HG03378 (cell line): ENCODE results near the gene HS2ST1.
A peak's percentile ranks its signal among the peaks of the same experiment; 100 is the strongest.
"Not testable (repeated sequence)": the region's sequence is repeated elsewhere in the genome, so short reads cannot be mapped to it uniquely, and the experiment has no call there.

Experiments
- ATAC-seq: cut with Tn5 transposase; IDR thresholded peaks from one replicate; pipeline ENCODE4 v1.9.1; 2021; ENCODE audit warnings: mild to moderate bottlenecking, moderate library complexity; ENCODE audit not compliant: unreplicated experiment

The HS2ST1 gene

GRCh38 chr1:87056974-87057373 lies 142.5 kb downstream of the HS2ST1 start:
- ATAC-seq, result no peak

- no peak for ATAC-seq
These were observed 143.9 kb downstream of the HS2ST1 start for GRCh38 chr1:87058343-87058649.

GRCh38 chr1:87061742-87062156 lies 147.3 kb downstream of the HS2ST1 start:
- ATAC-seq, result peak; percentile 64

- no peak for ATAC-seq
These were observed 148.3 kb downstream of the HS2ST1 start for GRCh38 chr1:87062687-87063086.

- ATAC-seq, result no peak
These were observed 149.9 kb downstream of the HS2ST1 start for GRCh38 chr1:87064309-87064708.

- ATAC-seq, result no peak
These were observed 150.6 kb downstream of the HS2ST1 start for GRCh38 chr1:87064986-87065385.

- ATAC-seq, result not testable (repeated sequence)
These were observed 152.3 kb downstream of the HS2ST1 start for GRCh38 chr1:87066708-87067107.

- no peak for ATAC-seq
These were observed 158.0 kb downstream of the HS2ST1 start for GRCh38 chr1:87072411-87072810.

- ATAC-seq, result no peak
These were observed 158.5 kb downstream of the HS2ST1 start for GRCh38 chr1:87072904-87073303.

- no peak for ATAC-seq
These were observed 159.8 kb downstream of the HS2ST1 start for GRCh38 chr1:87074001-87074795.

- no peak for ATAC-seq
These were observed 163.7 kb downstream of the HS2ST1 start for GRCh38 chr1:87077959-87078639.

- ATAC-seq, result no peak
These were observed 169.9 kb downstream of the HS2ST1 start for GRCh38 chr1:87084244-87084836.

- no peak for ATAC-seq
These were observed 171.7 kb downstream of the HS2ST1 start for GRCh38 chr1:87086120-87086519.

GRCh38 chr1:87089070-87089736 lies 174.8 kb downstream of the HS2ST1 start:
- ATAC-seq, result no peak

- ATAC-seq, result no peak
These were observed 175.4 kb downstream of the HS2ST1 start for GRCh38 chr1:87089823-87090222.

- ATAC-seq, result no peak
These were observed 177.0 kb downstream of the HS2ST1 start for GRCh38 chr1:87091425-87091824.

GRCh38 chr1:87092846-87093245 lies 178.4 kb downstream of the HS2ST1 start:
- ATAC-seq, result no peak

GRCh38 chr1:87093286-87093685 lies 178.9 kb downstream of the HS2ST1 start:
- ATAC-seq, result no peak

GRCh38 chr1:87094238-87094637 lies 179.8 kb downstream of the HS2ST1 start:
- no peak for ATAC-seq

GRCh38 chr1:87100271-87100670 lies 185.8 kb downstream of the HS2ST1 start:
- ATAC-seq, result no peak

- ATAC-seq, result no peak
These were observed 188.6 kb downstream of the HS2ST1 start for GRCh38 chr1:87103074-87103473.

GRCh38 chr1:87104140-87104539 lies 189.7 kb downstream of the HS2ST1 start:
- no peak for ATAC-seq
